ENCODE measurements around the gene AACS.

The AACS gene

DNA sequence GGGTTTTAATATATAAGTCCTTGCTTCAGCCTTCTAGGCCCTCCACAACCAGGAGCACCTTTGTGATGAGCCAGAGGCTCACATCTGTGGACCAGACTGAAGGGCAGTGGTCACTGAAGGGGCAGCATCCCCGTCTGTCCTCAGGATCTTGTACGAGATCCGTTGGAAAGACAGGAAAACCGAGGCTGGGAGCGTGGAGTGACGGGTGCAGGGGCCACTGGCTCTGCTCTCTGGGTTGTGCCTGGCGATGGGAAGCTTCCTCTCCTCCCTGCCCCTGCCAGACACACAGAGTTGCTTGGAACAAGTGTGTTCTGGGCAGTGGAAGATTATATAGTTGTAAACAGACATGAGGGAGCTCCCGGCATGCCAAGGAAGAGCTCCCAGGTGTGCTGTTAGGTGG, 48.0 kb downstream of the AACS start:
- H3K9me3 Mint-ChIP-seq = no peaks in the 10 kb centered on the region
- TF ChIP-seq, protein P1, sequence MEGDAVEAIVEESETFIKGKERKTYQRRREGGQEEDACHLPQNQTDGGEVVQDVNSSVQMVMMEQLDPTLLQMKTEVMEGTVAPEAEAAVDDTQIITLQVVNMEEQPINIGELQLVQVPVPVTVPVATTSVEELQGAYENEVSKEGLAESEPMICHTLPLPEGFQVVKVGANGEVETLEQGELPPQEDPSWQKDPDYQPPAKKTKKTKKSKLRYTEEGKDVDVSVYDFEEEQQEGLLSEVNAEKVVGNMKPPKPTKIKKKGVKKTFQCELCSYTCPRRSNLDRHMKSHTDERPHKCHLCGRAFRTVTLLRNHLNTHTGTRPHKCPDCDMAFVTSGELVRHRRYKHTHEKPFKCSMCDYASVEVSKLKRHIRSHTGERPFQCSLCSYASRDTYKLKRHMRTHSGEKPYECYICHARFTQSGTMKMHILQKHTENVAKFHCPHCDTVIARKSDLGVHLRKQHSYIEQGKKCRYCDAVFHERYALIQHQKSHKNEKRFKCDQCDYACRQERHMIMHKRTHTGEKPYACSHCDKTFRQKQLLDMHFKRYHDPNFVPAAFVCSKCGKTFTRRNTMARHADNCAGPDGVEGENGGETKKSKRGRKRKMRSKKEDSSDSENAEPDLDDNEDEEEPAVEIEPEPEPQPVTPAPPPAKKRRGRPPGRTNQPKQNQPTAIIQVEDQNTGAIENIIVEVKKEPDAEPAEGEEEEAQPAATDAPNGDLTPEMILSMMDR (IDR thresholded peaks at IDR 0.05; ENCODE audit: unreplicated experiment in 3 of 3) = no peak
- H3K4me1 Mint-ChIP-seq = peaks cover 7% of the 10 kb centered on the region
- H3K4me3 Mint-ChIP-seq = no peak overlapping the region
- peaks cover 51% of the 10 kb centered on the region for H3K36me3 Mint-ChIP-seq (ENCODE audit: low read depth)
- no peaks in the 10 kb centered on the region for H3K27me3 Mint-ChIP-seq (ENCODE audit: low read depth)
- no peak overlapping the region for H3K27ac Mint-ChIP-seq

DNA sequence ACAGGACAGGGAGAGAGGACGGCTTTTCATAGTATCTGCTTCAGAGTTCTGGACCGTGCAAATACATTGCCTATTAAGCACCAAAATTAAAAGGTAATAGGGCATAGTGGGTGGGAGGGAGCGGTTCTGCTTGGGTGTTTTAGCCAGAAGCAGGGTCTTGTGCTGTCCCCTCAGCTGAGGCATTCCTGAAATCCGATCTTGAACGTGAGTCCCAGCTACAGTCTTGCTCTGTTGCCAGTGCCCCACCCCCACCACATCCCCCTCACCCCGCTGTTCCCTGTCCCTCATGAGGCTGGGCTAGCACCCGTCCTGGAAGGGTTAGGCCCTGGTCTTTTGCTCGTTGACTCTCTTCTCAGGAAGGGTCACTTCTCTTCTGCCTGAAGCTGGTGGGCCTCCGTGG, 48.6 kb downstream of the AACS start:
- Mint-ChIP-seq H3K27ac (no peak overlapping the region), H3K4me3 (no peak overlapping the region), H3K4me1 (peaks cover 7% of the 10 kb centered on the region), H3K36me3 (ENCODE audit: low read depth) (peaks cover 55% of the 10 kb centered on the region), H3K9me3 (no peaks in the 10 kb centered on the region), H3K27me3 (ENCODE audit: low read depth) (no peaks in the 10 kb centered on the region)
- TF ChIP-seq, protein P1 (IDR thresholded peaks at IDR 0.05; ENCODE audit: unreplicated experiment in 3 of 3) = no peak

DNA sequence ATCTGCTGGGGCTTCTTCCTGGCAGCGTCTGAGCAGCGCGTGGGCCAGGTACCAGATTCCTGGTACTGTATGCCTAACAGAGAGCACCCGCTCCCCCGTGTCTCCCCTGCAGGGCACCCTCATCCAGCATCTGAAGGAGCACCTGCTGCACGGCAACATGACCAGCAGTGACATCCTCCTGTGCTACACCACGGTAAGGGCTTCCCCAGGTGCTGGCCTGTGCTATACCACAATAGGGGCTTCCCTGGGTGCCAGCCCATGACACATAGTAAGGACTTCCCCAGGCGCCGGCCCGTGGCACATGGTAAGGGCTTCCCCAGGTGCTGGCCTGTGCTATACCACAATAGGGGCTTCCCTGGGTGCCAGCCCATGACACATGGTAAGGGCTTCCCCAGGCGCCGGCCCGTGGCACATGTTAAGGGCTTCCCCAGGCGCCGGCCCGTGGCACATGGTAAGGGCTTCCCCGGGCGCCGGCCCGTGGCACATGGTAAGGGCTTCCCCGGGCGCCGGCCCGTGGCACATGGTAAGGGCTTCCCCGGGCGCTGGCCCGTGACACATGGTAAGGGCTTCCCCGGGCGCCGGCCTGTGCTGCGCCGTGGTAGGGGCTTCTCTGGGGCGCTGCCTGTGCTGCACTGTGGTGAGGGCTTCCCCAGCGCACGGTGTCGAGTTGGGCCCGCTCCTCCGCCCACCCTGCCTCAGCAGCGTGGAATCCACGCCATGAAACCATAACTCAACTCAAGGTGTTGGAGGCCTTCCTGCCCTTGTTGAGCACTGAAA, 49.3 kb downstream of the AACS start:
- peaks cover 7% of the 10 kb centered on the region for H3K4me1 Mint-ChIP-seq

DNA sequence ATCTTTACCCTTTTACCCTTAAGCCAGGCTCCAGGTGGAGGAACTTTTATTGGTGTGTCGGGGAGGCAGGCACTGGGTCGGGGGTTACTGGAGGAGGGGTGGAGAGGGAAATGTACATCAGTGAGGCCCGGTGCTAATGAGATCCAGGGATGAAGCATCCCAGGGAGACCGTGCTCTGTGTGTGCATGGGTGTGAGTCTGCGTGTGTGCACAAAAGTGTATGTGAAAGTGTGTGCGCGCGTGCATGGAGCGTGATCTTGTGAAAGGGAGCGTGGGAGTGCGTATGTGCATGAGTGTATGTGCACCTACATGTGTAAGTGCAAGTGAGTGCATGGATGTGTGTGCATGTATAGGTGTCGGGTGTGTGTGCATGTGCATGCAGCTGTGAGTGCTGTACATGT, 55.3 kb downstream of the AACS start:
- Mint-ChIP-seq H3K27ac (no peak overlapping the region), H3K4me3 (no peak overlapping the region), H3K27me3 (ENCODE audit: low read depth) (no peaks in the 10 kb centered on the region), H3K9me3 (no peaks in the 10 kb centered on the region), H3K36me3 (ENCODE audit: low read depth) (peaks cover 63% of the 10 kb centered on the region), H3K4me1 (no peaks in the 10 kb centered on the region)
- TF ChIP-seq, protein P1 (IDR thresholded peaks at IDR 0.05; ENCODE audit: unreplicated experiment in 3 of 3) = no peak

More for the DNA sequence above, 49.3 kb downstream of the AACS start:
- no peaks in the 10 kb centered on the region for H3K9me3 Mint-ChIP-seq
- H3K4me3 Mint-ChIP-seq = no peak overlapping the region
- peaks cover 56% of the 10 kb centered on the region for H3K36me3 Mint-ChIP-seq (ENCODE audit: low read depth)
- no peaks in the 10 kb centered on the region for H3K27me3 Mint-ChIP-seq (ENCODE audit: low read depth)
- TF ChIP-seq, protein P1 (IDR thresholded peaks at IDR 0.05; ENCODE audit: unreplicated experiment in 3 of 3) = no peak
- H3K27ac Mint-ChIP-seq = no peak overlapping the region

DNA sequence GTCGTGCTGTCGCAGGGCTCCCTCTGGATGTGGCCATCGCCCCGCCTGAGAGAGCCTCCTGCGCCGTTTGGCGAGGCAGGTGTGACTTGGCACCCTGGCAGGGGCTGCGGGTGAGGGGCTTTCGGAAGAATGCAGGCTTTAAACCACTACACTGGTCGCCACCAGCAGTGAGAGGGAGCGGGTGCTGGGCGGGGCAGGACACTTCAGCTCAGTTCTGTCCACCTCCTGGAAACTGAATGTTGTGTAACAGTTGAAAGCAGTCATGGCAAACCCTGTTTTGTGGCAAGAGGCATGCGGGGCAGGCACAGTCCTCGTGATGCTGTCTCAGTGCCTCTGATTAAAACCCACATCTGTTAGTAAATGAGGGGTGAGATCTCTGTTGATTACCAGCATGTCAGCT, 55.9 kb downstream of the AACS start:
- Mint-ChIP-seq H3K4me1 (no peaks in the 10 kb centered on the region), H3K4me3 (no peak overlapping the region), H3K27me3 (ENCODE audit: low read depth) (no peaks in the 10 kb centered on the region), H3K9me3 (no peaks in the 10 kb centered on the region), H3K36me3 (ENCODE audit: low read depth) (peaks cover 66% of the 10 kb centered on the region), H3K27ac (no peak overlapping the region)
- TF ChIP-seq, protein P1 (IDR thresholded peaks at IDR 0.05; ENCODE audit: unreplicated experiment in 3 of 3) = no peak

DNA sequence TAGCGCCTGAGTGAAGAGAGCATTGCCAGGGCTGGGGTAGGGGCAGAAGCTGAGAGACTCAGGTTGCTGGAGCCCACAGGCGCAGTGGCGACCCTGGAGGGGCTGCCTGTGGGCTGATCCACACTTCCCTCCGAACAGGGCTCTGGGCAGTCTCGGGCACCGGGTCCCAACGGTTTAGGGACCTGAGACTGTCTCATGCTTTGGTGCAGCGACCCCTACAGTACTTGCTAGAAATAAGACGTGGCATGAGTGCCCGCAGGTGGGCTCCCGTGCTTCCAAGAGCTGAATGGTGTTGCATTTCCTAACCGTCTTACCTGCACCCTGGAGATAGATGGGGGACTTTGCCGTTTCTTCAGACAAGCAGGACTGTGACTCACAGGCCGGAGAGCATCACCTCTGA, 57.4 kb downstream of the AACS start:
- Mint-ChIP-seq H3K27ac (no peak overlapping the region), H3K4me1 (no peaks in the 10 kb centered on the region), H3K27me3 (ENCODE audit: low read depth) (no peaks in the 10 kb centered on the region), H3K4me3 (no peak overlapping the region), H3K36me3 (ENCODE audit: low read depth) (peaks cover 71% of the 10 kb centered on the region), H3K9me3 (no peaks in the 10 kb centered on the region)
- TF ChIP-seq, protein P1 (IDR thresholded peaks at IDR 0.05; ENCODE audit: unreplicated experiment in 3 of 3) = no peak

All from nephron (organoid).